ENCODE results near the gene ABCG1.

- TF ChIP-seq MAX (IDR thresholded peaks at IDR 0.05; ENCODE audit: insufficient read depth, insufficient read length) = no peak
- no peak for TF ChIP-seq CTCF (IDR thresholded peaks at IDR 0.05; ENCODE audit: extremely low read depth in 1 of 2, insufficient read depth in 1 of 2, low read depth in 1 of 2, low read length in 2 of 2)
- TF ChIP-seq FOS (IDR thresholded peaks at IDR 0.05; ENCODE audit: borderline replicate concordance, insufficient read depth, low read length) = no peak
- no peak for TF ChIP-seq POLR2AphosphoS5 (IDR thresholded peaks at IDR 0.05; ENCODE audit: insufficient read depth, low read depth, low read length)
- TF ChIP-seq GATA2 (IDR thresholded peaks at IDR 0.05; ENCODE audit: insufficient read depth, insufficient read length, low read depth, low read length) = no peak
These were observed 102.3 kb downstream of the ABCG1 start for GRCh38 chr21:42321231-42321630.

Measured in endothelial cell of umbilical vein (primary cell).